ENCODE results near the gene KCNK3.
"Not testable (repeated sequence)": the region's sequence is repeated elsewhere in the genome, so short reads cannot be mapped to it uniquely, and the experiment has no call there.

The KCNK3 gene

GRCh38 chr2:26754972-26755670, 62.6 kb downstream of the KCNK3 start:
- Mint-ChIP-seq H3K27ac (no peak overlapping the region), H3K4me3 (no peak overlapping the region), H3K4me1 (ENCODE audit: low read depth) (no peaks in the 10 kb centered on the region), H3K27me3 (no peaks in the 10 kb centered on the region), H3K9me3 (ENCODE audit: low read depth) (no peaks in the 10 kb centered on the region), H3K36me3 (peaks cover 2% of the 10 kb centered on the region)

GRCh38 chr2:26756337-26756736, 63.8 kb downstream of the KCNK3 start:
- no peak overlapping the region for H3K4me3 Mint-ChIP-seq
- H3K27me3 Mint-ChIP-seq = no peaks in the 10 kb centered on the region
- no peak overlapping the region for H3K27ac Mint-ChIP-seq
- H3K4me1 Mint-ChIP-seq (ENCODE audit: low read depth) = no peaks in the 10 kb centered on the region
- peaks cover 2% of the 10 kb centered on the region for H3K36me3 Mint-ChIP-seq
- no peaks in the 10 kb centered on the region for H3K9me3 Mint-ChIP-seq (ENCODE audit: low read depth)

- Mint-ChIP-seq H3K36me3 (peaks cover 2% of the 10 kb centered on the region), H3K27me3 (no peaks in the 10 kb centered on the region), H3K4me3 (no peak overlapping the region), H3K4me1 (ENCODE audit: low read depth) (no peaks in the 10 kb centered on the region), H3K27ac (no peak overlapping the region), H3K9me3 (ENCODE audit: low read depth) (no peaks in the 10 kb centered on the region)
Measured at GRCh38 chr2:26757873-26758789, 65.6 kb downstream of the KCNK3 start.

- Mint-ChIP-seq H3K9me3 (ENCODE audit: low read depth) (no peaks in the 10 kb centered on the region), H3K4me3 (no peak overlapping the region), H3K4me1 (ENCODE audit: low read depth) (no peaks in the 10 kb centered on the region), H3K36me3 (peaks cover 1% of the 10 kb centered on the region), H3K27ac (no peak overlapping the region), H3K27me3 (no peaks in the 10 kb centered on the region)
Measured at GRCh38 chr2:26758790-26759321, 66.3 kb downstream of the KCNK3 start.

GRCh38 chr2:26759845-26760244, 67.3 kb downstream of the KCNK3 start:
- H3K4me3 Mint-ChIP-seq = no peak overlapping the region
- H3K9me3 Mint-ChIP-seq (ENCODE audit: low read depth) = no peaks in the 10 kb centered on the region
- H3K4me1 Mint-ChIP-seq (ENCODE audit: low read depth) = peaks cover 3% of the 10 kb centered on the region
- H3K27ac Mint-ChIP-seq = no peak overlapping the region
- no peaks in the 10 kb centered on the region for H3K27me3 Mint-ChIP-seq
- H3K36me3 Mint-ChIP-seq = no peaks in the 10 kb centered on the region

- H3K4me3 Mint-ChIP-seq; H3K27ac Mint-ChIP-seq; H3K27me3 Mint-ChIP-seq; H3K36me3 Mint-ChIP-seq; H3K9me3 Mint-ChIP-seq (ENCODE audit: low read depth): not testable (repeated sequence)
- peaks cover 15% of the 10 kb centered on the region for H3K4me1 Mint-ChIP-seq (ENCODE audit: low read depth)
Measured at GRCh38 chr2:26760991-26761390, 68.5 kb downstream of the KCNK3 start.

- no peaks in the 10 kb centered on the region for H3K36me3 Mint-ChIP-seq
- no peaks in the 10 kb centered on the region for H3K9me3 Mint-ChIP-seq (ENCODE audit: low read depth)
- peaks cover 25% of the 10 kb centered on the region for H3K4me1 Mint-ChIP-seq (ENCODE audit: low read depth)
- peak overlapping the region; percentile 90 for H3K4me3 Mint-ChIP-seq
- peak overlapping the region; percentile 61 for H3K27ac Mint-ChIP-seq
- no peaks in the 10 kb centered on the region for H3K27me3 Mint-ChIP-seq
Measured at GRCh38 chr2:26763019-26763418, 70.5 kb downstream of the KCNK3 start.

- Mint-ChIP-seq H3K27ac (peak within 1 kb of the TSS; percentile 92), H3K4me1 (ENCODE audit: low read depth) (peaks cover 32% of the 10 kb centered on the region), H3K27me3 (no peaks in the 10 kb centered on the region), H3K9me3 (ENCODE audit: low read depth) (no peaks in the 10 kb centered on the region), H3K4me3 (peak within 1 kb of the TSS; percentile 90), H3K36me3 (no peaks in the 10 kb centered on the region)
Measured at GRCh38 chr2:26764078-26764887, 71.8 kb downstream of the KCNK3 start, which contains the start of gene SLC35F6. Gene SLC35F6 (plus strand): TSS chr2:26764284. CDS start chr2:26764350, 66 bp downstream.

GRCh38 chr2:26764906-26765305, 72.4 kb downstream of the KCNK3 start:
- Mint-ChIP-seq H3K4me1 (ENCODE audit: low read depth) (peaks cover 35% of the 10 kb centered on the region), H3K9me3 (ENCODE audit: low read depth) (no peaks in the 10 kb centered on the region), H3K4me3 (peak overlapping the region; percentile 90)

GRCh38 chr2:26765475-26766200, 73.1 kb downstream of the KCNK3 start:
- Mint-ChIP-seq H3K36me3 (no peaks in the 10 kb centered on the region), H3K27ac (peak overlapping the region; percentile 92), H3K27me3 (no peaks in the 10 kb centered on the region), H3K4me3 (peak overlapping the region; percentile 90), H3K4me1 (ENCODE audit: low read depth) (peaks cover 38% of the 10 kb centered on the region), H3K9me3 (ENCODE audit: low read depth) (no peaks in the 10 kb centered on the region)

More at GRCh38 chr2:26764906-26765305, 72.4 kb downstream of the KCNK3 start:
- H3K36me3 Mint-ChIP-seq = no peaks in the 10 kb centered on the region
- no peaks in the 10 kb centered on the region for H3K27me3 Mint-ChIP-seq
- H3K27ac Mint-ChIP-seq = peak overlapping the region; percentile 92

- Mint-ChIP-seq H3K27me3 (no peaks in the 10 kb centered on the region), H3K9me3 (ENCODE audit: low read depth) (no peaks in the 10 kb centered on the region), H3K36me3 (no peaks in the 10 kb centered on the region), H3K27ac (no peak overlapping the region), H3K4me1 (ENCODE audit: low read depth) (peaks cover 48% of the 10 kb centered on the region), H3K4me3 (no peak overlapping the region)
Measured at GRCh38 chr2:26767129-26767528, 74.6 kb downstream of the KCNK3 start.

- Mint-ChIP-seq H3K27ac (no peak overlapping the region), H3K36me3 (peaks cover 2% of the 10 kb centered on the region), H3K9me3 (ENCODE audit: low read depth) (no peaks in the 10 kb centered on the region), H3K27me3 (no peaks in the 10 kb centered on the region), H3K4me3 (no peak overlapping the region), H3K4me1 (ENCODE audit: low read depth) (peaks cover 57% of the 10 kb centered on the region)
Measured at GRCh38 chr2:26767894-26768487, 75.5 kb downstream of the KCNK3 start.

GRCh38 chr2:26768759-26769088, 76.2 kb downstream of the KCNK3 start:
- Mint-ChIP-seq H3K9me3 (ENCODE audit: low read depth) (no peaks in the 10 kb centered on the region), H3K4me3 (no peak overlapping the region), H3K4me1 (ENCODE audit: low read depth) (peaks cover 58% of the 10 kb centered on the region), H3K27ac (no peak overlapping the region), H3K27me3 (no peaks in the 10 kb centered on the region), H3K36me3 (peaks cover 2% of the 10 kb centered on the region)
